ENCODE results near the gene SH3BGRL. TPM values are rescaled to one million over a fixed set of nuclear protein-coding genes. Genes with fewer than 3 reads are reported as not detected.

The SH3BGRL gene
- total and polyA plus RNA-seq, 9 of the 15 experiments (the other 6 are each of a cell fraction or from before 2014, with no cell fraction given) = 21.3 to 74.3 (median 45.4) TPM

DNA sequence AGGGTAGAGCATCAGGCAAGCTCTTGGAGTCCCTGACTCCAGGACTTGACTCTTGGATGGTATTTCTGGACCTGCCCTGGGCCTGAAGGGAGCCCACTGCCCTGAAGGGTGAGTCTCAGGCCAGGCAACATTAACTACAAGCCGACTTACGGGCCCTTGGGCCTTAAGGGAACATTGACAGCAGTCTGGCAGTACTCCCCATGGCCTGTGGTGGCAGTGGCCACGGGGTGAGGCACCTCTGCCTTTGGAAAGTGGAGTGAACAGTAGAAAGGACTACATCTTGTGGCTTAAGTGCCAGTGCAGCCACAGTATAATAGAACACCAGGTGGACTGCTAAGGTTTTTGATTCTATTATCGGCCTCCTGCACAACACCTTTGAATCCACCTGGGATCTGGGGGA, 36.3 kb downstream of the SH3BGRL start:
- WGBS (ENCODE audit: insufficient coverage, low coverage, missing lambda C conversion rate) = 43% methylated on average over 1 of the region's 4 CpGs
- Histone ChIP-seq H3K9me3 (replicated peaks; ENCODE audit: control insufficient read depth, insufficient read depth, low read depth, low read length) (no peaks in the 10 kb centered on the region), H3K27ac (ENCODE audit: extremely low read depth, low read depth, low read length) (no peak overlapping the region), H3K4me3 (no peak overlapping the region), H3K4me2 (ENCODE audit: insufficient read depth, low read length) (no peak overlapping the region), H2AFZ (ENCODE audit: low read depth, low read length) (no peak overlapping the region), H3K4me1 (replicated peaks in 1 of 2; ENCODE audit: control insufficient read depth in 2 of 2, insufficient read depth in 2 of 2, low read length in 2 of 2) (peaks cover 0 to 3% of the 10 kb centered on the region in 2 experiments; a peak in 1 of 5 replicates), H3K9ac (ENCODE audit: insufficient read depth in 1 of 2, low read depth in 2 of 2, low read length in 2 of 2) (no peak overlapping the region), H3K36me3 (ENCODE audit: control insufficient read depth, insufficient read depth, low read length) (no peaks in the 10 kb centered on the region), H3K9me1 (ENCODE audit: control insufficient read depth, insufficient read depth, low read length) (no peaks in the 10 kb centered on the region), H4K20me1 (replicated peaks; ENCODE audit: control insufficient read depth, insufficient read depth, low read length) (no peaks in the 10 kb centered on the region), H3K79me2 (ENCODE audit: control insufficient read depth, insufficient read depth, low read length) (no peaks in the 10 kb centered on the region), H3K27me3 (ENCODE audit: control insufficient read depth in 2 of 2, insufficient read depth in 2 of 2, low read length in 2 of 2) (no peaks in the 10 kb centered on the region)
- no TSS peak for BruUV-seq (replicated peaks)
- ATAC-seq (no peak), FAIRE-seq (no peak), DNase-seq (ENCODE audit: extremely low read depth in 1 of 4, low spot score in 3 of 4) (no peak)
- TF ChIP-seq YBX1 (IDR thresholded peaks at IDR 0.05) = no peak
- no peak for TF ChIP-seq HLTF (IDR thresholded peaks at IDR 0.05)
- TF ChIP-seq USF1 (CRISPR knock-in tag; IDR thresholded peaks at IDR 0.05) = no peak
- TF ChIP-seq VEZF1 (CRISPR knock-in tag; IDR thresholded peaks at IDR 0.05) = no peak
- no peak for TF ChIP-seq JUND (IDR thresholded peaks at IDR 0.05; ENCODE audit: borderline replicate concordance, low read depth, low read length)
- no peak for TF ChIP-seq JUND (tag; IDR thresholded peaks at IDR 0.05; ENCODE audit: borderline replicate concordance, low read depth, low read length)
- TF ChIP-seq MTA3 (IDR thresholded peaks at IDR 0.05; ENCODE audit: borderline replicate concordance) = no peak
- no peak for TF ChIP-seq SETDB1 (IDR thresholded peaks at IDR 0.05; ENCODE audit: low read length)
- TF ChIP-seq, protein P1, sequence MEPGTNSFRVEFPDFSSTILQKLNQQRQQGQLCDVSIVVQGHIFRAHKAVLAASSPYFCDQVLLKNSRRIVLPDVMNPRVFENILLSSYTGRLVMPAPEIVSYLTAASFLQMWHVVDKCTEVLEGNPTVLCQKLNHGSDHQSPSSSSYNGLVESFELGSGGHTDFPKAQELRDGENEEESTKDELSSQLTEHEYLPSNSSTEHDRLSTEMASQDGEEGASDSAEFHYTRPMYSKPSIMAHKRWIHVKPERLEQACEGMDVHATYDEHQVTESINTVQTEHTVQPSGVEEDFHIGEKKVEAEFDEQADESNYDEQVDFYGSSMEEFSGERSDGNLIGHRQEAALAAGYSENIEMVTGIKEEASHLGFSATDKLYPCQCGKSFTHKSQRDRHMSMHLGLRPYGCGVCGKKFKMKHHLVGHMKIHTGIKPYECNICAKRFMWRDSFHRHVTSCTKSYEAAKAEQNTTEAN (CRISPR knock-in tag; IDR thresholded peaks at IDR 0.05) = no peak
- no peak for TF ChIP-seq ZNF707 (CRISPR knock-in tag; conservative IDR thresholded peaks at IDR 0.05)
- no peak for TF ChIP-seq KDM1A (IDR thresholded peaks at IDR 0.05)
- TF ChIP-seq, protein P2, sequence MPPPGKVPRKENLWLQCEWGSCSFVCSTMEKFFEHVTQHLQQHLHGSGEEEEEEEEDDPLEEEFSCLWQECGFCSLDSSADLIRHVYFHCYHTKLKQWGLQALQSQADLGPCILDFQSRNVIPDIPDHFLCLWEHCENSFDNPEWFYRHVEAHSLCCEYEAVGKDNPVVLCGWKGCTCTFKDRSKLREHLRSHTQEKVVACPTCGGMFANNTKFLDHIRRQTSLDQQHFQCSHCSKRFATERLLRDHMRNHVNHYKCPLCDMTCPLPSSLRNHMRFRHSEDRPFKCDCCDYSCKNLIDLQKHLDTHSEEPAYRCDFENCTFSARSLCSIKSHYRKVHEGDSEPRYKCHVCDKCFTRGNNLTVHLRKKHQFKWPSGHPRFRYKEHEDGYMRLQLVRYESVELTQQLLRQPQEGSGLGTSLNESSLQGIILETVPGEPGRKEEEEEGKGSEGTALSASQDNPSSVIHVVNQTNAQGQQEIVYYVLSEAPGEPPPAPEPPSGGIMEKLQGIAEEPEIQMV (tag; conservative IDR thresholded peaks at IDR 0.05; ENCODE audit: low read depth) = no peak
- TF ChIP-seq RBM25 (IDR thresholded peaks at IDR 0.05; ENCODE audit: low read depth, low read length, severe bottlenecking) = no peak
- ChIA-PET CTCF (ENCODE audit: low intra/inter-chr PET ratio) (no interaction called here), POLR2A (no interaction called here)
- in situ Hi-C loops (cut with MboI) = no loop called here
- intact Hi-C loops (cut with micrococcal nuclease) = no loop called here
